ENCODE data around the gene PSMD3.

DNA sequence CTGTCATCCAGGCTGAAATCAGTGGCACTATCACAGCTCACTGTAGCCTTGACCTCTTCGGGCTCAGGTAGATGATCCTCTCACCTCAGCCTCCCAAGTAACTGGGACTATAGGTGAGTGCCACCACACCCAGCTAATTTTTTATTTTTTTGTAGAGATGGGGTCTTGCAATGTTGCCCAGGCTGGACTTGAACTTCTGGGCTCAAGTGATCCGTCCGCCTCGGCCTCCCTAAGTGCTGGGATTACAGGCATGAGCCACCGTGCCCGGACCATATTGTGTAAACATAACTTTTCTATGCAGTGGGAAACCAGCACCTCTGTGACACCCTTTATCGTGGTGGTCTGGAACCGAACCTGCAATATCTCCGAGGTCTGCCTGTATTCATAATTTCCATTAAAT lies 23.5 kb downstream of the PSMD3 start:
- TF ChIP-seq, protein P1, sequence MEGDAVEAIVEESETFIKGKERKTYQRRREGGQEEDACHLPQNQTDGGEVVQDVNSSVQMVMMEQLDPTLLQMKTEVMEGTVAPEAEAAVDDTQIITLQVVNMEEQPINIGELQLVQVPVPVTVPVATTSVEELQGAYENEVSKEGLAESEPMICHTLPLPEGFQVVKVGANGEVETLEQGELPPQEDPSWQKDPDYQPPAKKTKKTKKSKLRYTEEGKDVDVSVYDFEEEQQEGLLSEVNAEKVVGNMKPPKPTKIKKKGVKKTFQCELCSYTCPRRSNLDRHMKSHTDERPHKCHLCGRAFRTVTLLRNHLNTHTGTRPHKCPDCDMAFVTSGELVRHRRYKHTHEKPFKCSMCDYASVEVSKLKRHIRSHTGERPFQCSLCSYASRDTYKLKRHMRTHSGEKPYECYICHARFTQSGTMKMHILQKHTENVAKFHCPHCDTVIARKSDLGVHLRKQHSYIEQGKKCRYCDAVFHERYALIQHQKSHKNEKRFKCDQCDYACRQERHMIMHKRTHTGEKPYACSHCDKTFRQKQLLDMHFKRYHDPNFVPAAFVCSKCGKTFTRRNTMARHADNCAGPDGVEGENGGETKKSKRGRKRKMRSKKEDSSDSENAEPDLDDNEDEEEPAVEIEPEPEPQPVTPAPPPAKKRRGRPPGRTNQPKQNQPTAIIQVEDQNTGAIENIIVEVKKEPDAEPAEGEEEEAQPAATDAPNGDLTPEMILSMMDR (IDR thresholded peaks at IDR 0.05) = no peak
- no peak for TF ChIP-seq POLR2A (IDR thresholded peaks at IDR 0.05)
